ENCODE data around the gene NSUN6. TPM values are rescaled to one million over a fixed set of nuclear protein-coding genes. Genes with fewer than 3 reads are reported as not detected.

Gene NSUN6
- total RNA-seq, 2 donors from 2014 or later: 8.3 to 13.1 TPM

- no peaks in the 10 kb centered on the region for H3K9me3 ChIP-seq
- no peaks in the 10 kb centered on the region for H3K4me1 ChIP-seq
- H3K27ac ChIP-seq: no peak overlapping the region
- no peaks in the 10 kb centered on the region for H3K27me3 ChIP-seq
- DNase-seq: no peak
- no peaks in the 10 kb centered on the region for H3K36me3 ChIP-seq
- no peak overlapping the region for H3K4me3 ChIP-seq
- TF ChIP-seq CTCF (IDR thresholded peaks at IDR 0.05): no peak
- no peak overlapping the region for H3K9ac ChIP-seq (ENCODE audit: low read depth in 2 of 2, low read length in 2 of 2)
- intact Hi-C loops (cut with DNase I): no loop called here
Observed at GRCh38 chr10:18533896-18534295, 117.5 kb downstream of the NSUN6 start.

- no peak for TF ChIP-seq CTCF (IDR thresholded peaks at IDR 0.05)
- Histone ChIP-seq H3K4me1 (no peaks in the 10 kb centered on the region), H3K27ac (no peak overlapping the region), H3K9ac (ENCODE audit: low read depth in 2 of 2, low read length in 2 of 2) (no peak overlapping the region), H3K4me3 (no peak overlapping the region), H3K27me3 (no peaks in the 10 kb centered on the region), H3K36me3 (no peaks in the 10 kb centered on the region), H3K9me3 (no peaks in the 10 kb centered on the region)
- no peak for DNase-seq
- intact Hi-C loops (cut with DNase I): no loop called here
Observed at GRCh38 chr10:18532881-18533535, 118.4 kb downstream of the NSUN6 start.

DNA sequence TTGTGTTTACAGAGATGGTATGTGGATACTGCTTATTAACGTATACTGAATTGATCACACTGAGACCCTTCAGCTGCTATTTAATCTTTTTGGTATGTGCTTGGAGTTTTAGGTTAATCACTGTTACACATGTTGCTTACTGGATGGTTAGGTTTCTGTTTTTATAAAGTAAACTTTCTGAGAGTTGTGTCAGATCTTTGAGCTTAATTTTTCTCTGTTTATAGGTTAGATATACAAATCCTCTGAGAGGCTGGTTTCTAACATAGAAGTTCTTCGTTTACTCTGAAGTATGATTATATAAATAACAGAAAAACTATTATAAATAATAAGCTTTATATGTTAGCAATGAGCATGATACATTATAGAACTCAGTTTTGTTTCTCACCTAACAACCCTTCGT lies 123.1 kb downstream of the NSUN6 start:
- no peak for DNase-seq
- Histone ChIP-seq H3K27ac (no peak overlapping the region), H3K36me3 (no peaks in the 10 kb centered on the region), H3K9me3 (no peaks in the 10 kb centered on the region), H3K27me3 (no peaks in the 10 kb centered on the region), H3K9ac (ENCODE audit: low read depth in 2 of 2, low read length in 2 of 2) (no peak overlapping the region), H3K4me3 (no peak overlapping the region), H3K4me1 (no peaks in the 10 kb centered on the region)
- TF ChIP-seq CTCF (IDR thresholded peaks at IDR 0.05): no peak
- intact Hi-C loops (cut with DNase I): no loop called here

DNA sequence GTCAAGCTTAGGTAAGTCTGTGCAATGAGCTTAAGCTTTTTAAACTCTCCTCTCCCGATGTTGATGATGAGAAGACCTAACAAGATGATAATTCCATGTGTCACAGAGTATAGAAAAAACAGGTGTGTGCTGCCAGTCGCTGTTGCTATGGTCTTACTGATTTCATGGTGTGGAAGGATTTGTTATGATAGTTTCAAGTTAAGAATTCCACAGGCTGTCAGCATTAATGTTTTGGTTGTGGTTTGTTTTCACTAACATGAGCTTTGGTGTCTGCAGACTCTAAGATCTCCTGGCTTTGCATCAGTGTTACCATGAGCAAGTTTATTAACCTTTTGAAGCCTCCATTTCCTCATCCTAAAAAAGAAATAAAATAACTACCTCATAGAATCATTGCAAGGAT lies 123.7 kb downstream of the NSUN6 start:
- no peak for TF ChIP-seq CTCF (IDR thresholded peaks at IDR 0.05)
- intact Hi-C loops (cut with DNase I): no loop called here
- no peak for DNase-seq
- no peaks in the 10 kb centered on the region for H3K4me1 ChIP-seq
- H3K36me3 ChIP-seq: no peaks in the 10 kb centered on the region
- no peak overlapping the region for H3K27ac ChIP-seq
- H3K9ac ChIP-seq (ENCODE audit: low read depth in 2 of 2, low read length in 2 of 2): no peak overlapping the region
- no peak overlapping the region for H3K4me3 ChIP-seq
- no peaks in the 10 kb centered on the region for H3K9me3 ChIP-seq
- H3K27me3 ChIP-seq: no peaks in the 10 kb centered on the region

- intact Hi-C loops (cut with DNase I): no loop called here
- H3K4me3 ChIP-seq: no peak overlapping the region
- TF ChIP-seq CTCF (IDR thresholded peaks at IDR 0.05): no peak
- no peaks in the 10 kb centered on the region for H3K27me3 ChIP-seq
- H3K36me3 ChIP-seq: no peaks in the 10 kb centered on the region
- H3K27ac ChIP-seq: no peak overlapping the region
- no peak for DNase-seq
- no peaks in the 10 kb centered on the region for H3K9me3 ChIP-seq
- H3K4me1 ChIP-seq: no peaks in the 10 kb centered on the region
- H3K9ac ChIP-seq (ENCODE audit: low read depth in 2 of 2, low read length in 2 of 2): no peak overlapping the region
Observed at GRCh38 chr10:18523858-18524257, 127.5 kb downstream of the NSUN6 start.
